Measurements from ENCODE around the gene MAPT.

DNA sequence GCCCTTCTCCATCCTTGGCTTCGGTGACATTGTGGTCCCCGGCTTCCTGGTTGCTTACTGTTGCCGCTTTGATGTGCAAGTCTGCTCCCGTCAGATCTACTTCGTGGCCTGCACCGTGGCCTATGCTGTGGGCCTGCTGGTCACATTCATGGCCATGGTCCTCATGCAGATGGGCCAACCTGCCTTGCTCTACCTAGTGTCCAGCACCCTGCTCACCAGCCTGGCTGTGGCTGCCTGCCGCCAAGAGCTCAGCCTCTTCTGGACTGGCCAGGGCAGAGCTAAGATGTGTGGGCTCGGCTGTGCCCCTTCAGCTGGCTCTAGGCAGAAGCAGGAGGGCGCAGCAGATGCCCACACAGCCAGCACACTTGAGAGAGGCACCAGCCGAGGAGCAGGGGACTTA lies 48.1 kb upstream of the MAPT start:
- TF ChIP-seq, protein P1, sequence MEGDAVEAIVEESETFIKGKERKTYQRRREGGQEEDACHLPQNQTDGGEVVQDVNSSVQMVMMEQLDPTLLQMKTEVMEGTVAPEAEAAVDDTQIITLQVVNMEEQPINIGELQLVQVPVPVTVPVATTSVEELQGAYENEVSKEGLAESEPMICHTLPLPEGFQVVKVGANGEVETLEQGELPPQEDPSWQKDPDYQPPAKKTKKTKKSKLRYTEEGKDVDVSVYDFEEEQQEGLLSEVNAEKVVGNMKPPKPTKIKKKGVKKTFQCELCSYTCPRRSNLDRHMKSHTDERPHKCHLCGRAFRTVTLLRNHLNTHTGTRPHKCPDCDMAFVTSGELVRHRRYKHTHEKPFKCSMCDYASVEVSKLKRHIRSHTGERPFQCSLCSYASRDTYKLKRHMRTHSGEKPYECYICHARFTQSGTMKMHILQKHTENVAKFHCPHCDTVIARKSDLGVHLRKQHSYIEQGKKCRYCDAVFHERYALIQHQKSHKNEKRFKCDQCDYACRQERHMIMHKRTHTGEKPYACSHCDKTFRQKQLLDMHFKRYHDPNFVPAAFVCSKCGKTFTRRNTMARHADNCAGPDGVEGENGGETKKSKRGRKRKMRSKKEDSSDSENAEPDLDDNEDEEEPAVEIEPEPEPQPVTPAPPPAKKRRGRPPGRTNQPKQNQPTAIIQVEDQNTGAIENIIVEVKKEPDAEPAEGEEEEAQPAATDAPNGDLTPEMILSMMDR (IDR thresholded peaks at IDR 0.05), result no peak
- TF ChIP-seq POLR2AphosphoS5 (IDR thresholded peaks at IDR 0.05) (no peak), POLR2A (IDR thresholded peaks at IDR 0.05; ENCODE audit: low read depth) (no peak)
